GM10248 (cell line): Measurements from ENCODE around the gene TNFSF11.

Experiments used
- CTCF ChIA-PET: fragments of 300-600 bp; sonication (Branson Sonifier 250); formaldehyde crosslinking; extraction: SDS; loops from one replicate; lab custom pipeline; 2021; ENCODE audit warnings: antibody characterized with exemption; lab: Yijun Ruan, JAX
- POLR2A ChIA-PET: fragments of 350-650 bp; sonication (Branson Sonifier 250); formaldehyde crosslinking; extraction: SDS; loops from one replicate; lab custom pipeline; 2020; ENCODE audit warnings: antibody characterized with exemption; lab: Yijun Ruan, JAX
- DNase-seq: peaks from one replicate; pipeline ENCODE4 v3.0.0; 2012; ENCODE audit errors: extremely low spot score
- TF ChIP-seq, protein P1 (sequence below): IDR thresholded peaks from 2 replicates; pipeline ENCODE4 v1.5.1; 2012; ENCODE audit warnings: mild to moderate bottlenecking, low read depth; ENCODE audit errors: extremely low read depth, missing control alignments, control extremely low read depth

Gene TNFSF11, protein sequence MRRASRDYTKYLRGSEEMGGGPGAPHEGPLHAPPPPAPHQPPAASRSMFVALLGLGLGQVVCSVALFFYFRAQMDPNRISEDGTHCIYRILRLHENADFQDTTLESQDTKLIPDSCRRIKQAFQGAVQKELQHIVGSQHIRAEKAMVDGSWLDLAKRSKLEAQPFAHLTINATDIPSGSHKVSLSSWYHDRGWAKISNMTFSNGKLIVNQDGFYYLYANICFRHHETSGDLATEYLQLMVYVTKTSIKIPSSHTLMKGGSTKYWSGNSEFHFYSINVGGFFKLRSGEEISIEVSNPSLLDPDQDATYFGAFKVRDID

DNA sequence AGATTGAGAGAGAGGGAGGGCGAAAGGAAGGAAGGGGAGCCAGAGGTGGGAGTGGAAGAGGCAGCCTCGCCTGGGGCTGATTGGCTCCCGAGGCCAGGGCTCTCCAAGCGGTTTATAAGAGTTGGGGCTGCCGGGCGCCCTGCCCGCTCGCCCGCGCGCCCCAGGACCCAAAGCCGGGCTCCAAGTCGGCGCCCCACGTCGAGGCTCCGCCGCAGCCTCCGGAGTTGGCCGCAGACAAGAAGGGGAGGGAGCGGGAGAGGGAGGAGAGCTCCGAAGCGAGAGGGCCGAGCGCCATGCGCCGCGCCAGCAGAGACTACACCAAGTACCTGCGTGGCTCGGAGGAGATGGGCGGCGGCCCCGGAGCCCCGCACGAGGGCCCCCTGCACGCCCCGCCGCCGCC, at the start of gene TNFSF11:
Gene TNFSF11, plus strand, starts transcription at position 142 of the 400 bp plus-strand sequence. Its CDS starts 152 bp downstream, at position 294.
- ChIA-PET POLR2A (no interaction called here), CTCF (no interaction called here)
- DNase-seq, result peak; percentile 59
- TF ChIP-seq, protein P1, sequence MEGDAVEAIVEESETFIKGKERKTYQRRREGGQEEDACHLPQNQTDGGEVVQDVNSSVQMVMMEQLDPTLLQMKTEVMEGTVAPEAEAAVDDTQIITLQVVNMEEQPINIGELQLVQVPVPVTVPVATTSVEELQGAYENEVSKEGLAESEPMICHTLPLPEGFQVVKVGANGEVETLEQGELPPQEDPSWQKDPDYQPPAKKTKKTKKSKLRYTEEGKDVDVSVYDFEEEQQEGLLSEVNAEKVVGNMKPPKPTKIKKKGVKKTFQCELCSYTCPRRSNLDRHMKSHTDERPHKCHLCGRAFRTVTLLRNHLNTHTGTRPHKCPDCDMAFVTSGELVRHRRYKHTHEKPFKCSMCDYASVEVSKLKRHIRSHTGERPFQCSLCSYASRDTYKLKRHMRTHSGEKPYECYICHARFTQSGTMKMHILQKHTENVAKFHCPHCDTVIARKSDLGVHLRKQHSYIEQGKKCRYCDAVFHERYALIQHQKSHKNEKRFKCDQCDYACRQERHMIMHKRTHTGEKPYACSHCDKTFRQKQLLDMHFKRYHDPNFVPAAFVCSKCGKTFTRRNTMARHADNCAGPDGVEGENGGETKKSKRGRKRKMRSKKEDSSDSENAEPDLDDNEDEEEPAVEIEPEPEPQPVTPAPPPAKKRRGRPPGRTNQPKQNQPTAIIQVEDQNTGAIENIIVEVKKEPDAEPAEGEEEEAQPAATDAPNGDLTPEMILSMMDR, result no peak

DNA sequence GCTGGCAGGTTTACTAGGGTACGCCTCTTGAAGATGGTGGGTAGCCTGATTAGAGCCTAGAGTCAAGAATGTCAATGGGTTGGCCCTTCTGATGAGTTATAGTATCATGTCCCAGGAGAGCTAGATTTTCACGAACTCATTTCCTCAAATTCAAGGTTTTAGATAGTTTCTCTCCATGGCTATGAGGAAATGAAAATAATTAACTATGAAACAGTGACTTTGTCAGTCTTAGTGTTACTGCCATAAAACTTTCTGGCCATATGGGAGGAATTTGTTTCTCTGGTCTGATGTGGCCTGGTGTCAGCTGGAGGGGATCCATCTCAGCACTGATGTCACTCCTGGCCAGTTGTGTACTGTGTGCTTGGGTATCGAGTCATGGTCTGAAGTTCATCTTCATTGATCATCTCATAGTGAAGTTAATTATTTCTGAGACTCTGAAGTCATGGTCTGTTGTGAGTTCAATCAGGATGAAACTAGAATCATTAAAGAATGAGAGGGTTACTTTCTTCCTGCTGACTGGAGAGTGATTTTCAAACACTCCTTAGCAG, 49.4 kb upstream of the TNFSF11 start:
- TF ChIP-seq, protein P1, result no peak
- ChIA-PET CTCF (interaction anchor here (2.2 kb wide), 1 partner anchor 8 kb away, joined by 6 read pairs; no protein-coding TSS in a partner anchor), POLR2A (no interaction called here)
- peak; percentile 34 for DNase-seq

DNA sequence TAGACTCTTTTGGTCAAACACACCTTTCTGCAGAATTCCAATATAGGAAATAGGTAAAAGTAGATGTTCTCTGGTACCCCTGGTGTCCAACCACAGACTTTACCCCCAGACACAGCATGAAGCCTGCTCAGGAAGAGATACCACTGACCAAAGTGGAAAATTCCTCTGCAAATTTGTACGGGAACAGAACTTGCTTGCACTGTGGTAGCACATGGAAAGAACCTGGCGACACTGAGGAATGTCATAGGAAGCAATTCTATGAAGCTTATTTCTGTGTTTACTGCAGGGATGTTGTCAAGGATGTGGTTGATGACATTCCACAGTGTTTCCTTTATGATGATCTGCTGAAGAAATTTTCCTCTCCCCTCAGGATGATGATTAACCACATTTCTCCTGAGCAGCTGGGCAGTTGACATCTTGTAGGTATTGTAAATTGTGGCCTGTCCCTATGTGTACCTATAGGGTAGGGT, 48.9 kb upstream of the TNFSF11 start:
- ChIA-PET CTCF (interaction anchor here (1.4 to 2.2 kb wide), 3 partner anchors 8 to 22 kb away, joined by 3 to 6 read pairs (median 3); no protein-coding TSS in a partner anchor), POLR2A (no interaction called here)
- no peak for DNase-seq
- TF ChIP-seq, protein P1, result no peak

DNA sequence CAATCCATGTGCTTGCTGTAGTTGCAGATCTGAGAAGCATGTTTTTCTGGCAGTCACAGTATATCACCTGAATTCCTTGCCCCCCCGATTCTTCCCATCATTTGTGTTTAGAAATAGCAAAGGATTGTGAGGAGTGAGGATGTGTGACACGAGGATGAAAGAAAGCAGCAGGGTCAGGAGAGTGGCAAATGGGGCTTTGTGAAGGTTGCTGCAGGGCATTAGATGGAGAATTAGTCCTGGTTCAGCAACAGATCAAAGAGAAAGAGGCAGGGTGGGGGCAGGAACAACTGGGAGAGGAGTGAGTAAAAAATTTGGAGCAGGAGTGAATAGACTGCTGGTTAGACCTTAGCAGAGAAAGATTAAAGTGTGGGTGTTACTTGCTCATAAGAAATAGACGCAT, 47.7 kb upstream of the TNFSF11 start:
- POLR2A ChIA-PET, result no interaction called here
- CTCF ChIA-PET, result interaction anchor here (1.4 to 1.7 kb wide), 2 partner anchors 19 to 23 kb away, joined by 3 read pairs; no protein-coding TSS in a partner anchor
- no peak for DNase-seq
- TF ChIP-seq, protein P1, result no peak

DNA sequence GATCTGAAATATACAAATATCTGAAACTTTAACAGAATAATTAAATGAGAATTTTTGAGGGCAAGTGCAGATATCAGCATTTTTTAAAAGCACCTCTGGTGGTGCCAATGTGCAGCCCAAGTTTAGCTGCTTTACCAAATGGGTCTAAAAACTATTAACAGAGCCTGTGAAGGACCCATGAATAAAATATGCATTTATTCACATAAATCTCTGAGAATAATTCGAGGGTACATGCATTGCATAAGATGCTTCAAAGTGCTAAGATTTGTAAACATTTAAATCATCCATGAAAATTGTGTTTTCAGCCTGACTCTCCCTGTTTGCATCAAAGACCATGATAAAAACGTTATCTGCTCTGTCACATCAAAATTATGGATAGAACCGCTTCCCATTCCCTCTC, 47.1 kb upstream of the TNFSF11 start:
- CTCF ChIA-PET, result interaction anchor here (1.7 kb wide), 1 partner anchor 24 kb away, joined by 3 read pairs; no protein-coding TSS in a partner anchor
- no peak for DNase-seq
- POLR2A ChIA-PET, result no interaction called here
- TF ChIP-seq, protein P1, result no peak

DNA sequence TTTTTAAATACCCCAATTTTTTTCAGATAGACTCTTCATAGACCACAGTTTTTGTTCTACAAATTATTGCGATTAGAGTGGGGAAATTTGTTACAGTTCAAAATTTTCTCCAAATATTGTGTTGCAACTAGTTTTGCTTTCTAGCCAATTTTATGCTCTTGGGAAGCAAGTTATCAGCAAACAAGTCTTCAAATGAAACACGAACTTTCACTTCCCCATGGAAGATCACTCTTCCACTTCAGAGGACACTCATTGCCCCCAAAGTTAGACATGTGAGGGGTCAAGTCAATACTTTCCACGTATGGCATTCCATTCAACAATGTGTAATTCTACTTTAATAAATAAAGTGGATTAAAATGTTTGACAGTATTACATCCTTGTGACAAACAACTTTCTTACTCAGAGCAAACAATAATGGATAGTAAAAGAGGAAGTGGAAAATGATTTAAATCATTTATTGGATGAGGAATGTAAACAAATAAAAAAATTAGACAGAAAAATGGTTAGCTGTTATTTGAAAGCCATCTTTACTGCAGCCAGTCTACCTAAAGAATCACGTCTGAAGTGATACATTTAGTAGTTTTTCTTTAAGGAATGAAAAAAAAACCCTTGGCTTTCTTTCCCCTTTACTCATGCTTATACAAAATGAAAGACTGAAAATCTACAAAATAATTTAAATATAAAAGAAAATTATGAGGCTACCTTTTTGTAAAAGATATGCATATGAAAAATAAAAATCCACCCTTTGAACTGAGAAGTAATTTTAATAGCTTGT, 41.2 kb upstream of the TNFSF11 start:
- peak; percentile 25 for DNase-seq
- ChIA-PET POLR2A (no interaction called here), CTCF (interaction anchor here (0.9 to 2.0 kb wide), 5 partner anchors 9 to 199 kb away, joined by 3 to 10 read pairs (median 4); no protein-coding TSS in a partner anchor)
- TF ChIP-seq, protein P1, result no peak
